ENCODE results near the gene PEX19. TPM values are rescaled to one million over a fixed set of nuclear protein-coding genes. Genes with fewer than 3 reads are reported as not detected.

Gene PEX19, protein sequence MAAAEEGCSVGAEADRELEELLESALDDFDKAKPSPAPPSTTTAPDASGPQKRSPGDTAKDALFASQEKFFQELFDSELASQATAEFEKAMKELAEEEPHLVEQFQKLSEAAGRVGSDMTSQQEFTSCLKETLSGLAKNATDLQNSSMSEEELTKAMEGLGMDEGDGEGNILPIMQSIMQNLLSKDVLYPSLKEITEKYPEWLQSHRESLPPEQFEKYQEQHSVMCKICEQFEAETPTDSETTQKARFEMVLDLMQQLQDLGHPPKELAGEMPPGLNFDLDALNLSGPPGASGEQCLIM
- total RNA-seq (2021): 50.1 and 52.5 TPM in 2 replicates
- percentile 79 among the genes with signal in this experiment for Bru-seq, nascent RNA
- percentile 88 among the genes with signal in this experiment for BruChase-seq, experiment 1, labeled RNA remaining after a 2-hour chase
- percentile 96 among the genes with signal in this experiment for BruChase-seq, experiment 2, labeled RNA remaining after a 6-hour chase
- long read RNA-seq, transcript PEX19-201 (8 exons, 3,661 nt): major isoform, 86 of 111 reads
- long read RNA-seq, transcript PEX19-205 (7 exons, 3,504 nt): minor isoform, 12 of 111 reads
- long read RNA-seq, partial matches to known transcripts: 3 of 111 reads
- long read RNA-seq, other reads (novel, unspliced or antisense): 7 of 111 reads

DNA sequence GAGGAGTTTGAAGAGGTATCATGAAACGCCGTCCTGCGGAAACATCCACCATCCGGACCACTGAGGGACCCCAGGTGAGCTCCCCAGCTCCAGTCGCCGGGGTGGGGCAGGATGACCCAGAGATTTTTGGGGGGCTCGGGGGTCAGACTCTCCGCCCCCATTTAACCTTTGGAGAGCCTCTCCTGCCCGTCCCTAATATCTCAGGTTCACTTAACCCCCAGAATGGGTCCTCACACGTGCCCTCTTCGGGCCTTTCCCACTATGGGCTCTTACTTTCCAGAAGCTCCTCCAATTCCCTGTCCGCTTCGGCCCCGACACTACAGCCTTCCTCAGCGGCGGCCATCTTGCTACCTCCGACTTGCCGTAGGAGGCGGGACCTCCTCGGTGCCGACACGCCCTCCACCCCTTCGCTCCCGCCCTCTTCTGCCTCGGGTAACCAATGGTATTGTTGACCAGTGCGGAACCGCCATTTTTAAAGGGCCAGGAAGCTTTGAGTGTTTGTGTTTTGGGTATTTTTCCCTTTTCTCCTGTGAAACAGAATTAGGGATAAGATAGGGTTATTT lies at the start of gene PEX19:
PEX19 (minus strand) TSS at position 352 of the 563 bp plus-strand sequence; CDS start at position 343, 9 bp downstream.
- H3K36me3 ChIP-seq (ENCODE audit: low read depth): peaks cover 27% of the 10 kb centered on the region
- BruUV-seq (replicated peaks): TSS peak; percentile 60
- H3K27ac ChIP-seq: peak within 1 kb of the TSS; percentile 69
- peaks cover 26% of the 10 kb centered on the region; the same call in 1 of the 2 replicates for H3F3A ChIP-seq (ENCODE audit: insufficient read depth, low read depth)
- H3K4me2 ChIP-seq: peak within 1 kb of the TSS; percentile 85
- peaks cover 8% of the 10 kb centered on the region; the same call in 1 of the 2 replicates for H4K20me1 ChIP-seq (ENCODE audit: insufficient read depth)
- intact Hi-C loops (cut with micrococcal nuclease; ENCODE audit: unreplicated experiment): loop anchor here (1.0 to 5.0 kb wide), 2 partner anchors 23 to 68 kb away; partner anchors contain the start of gene DCAF8
- H3K79me2 ChIP-seq (ENCODE audit: low read depth): peaks cover 26% of the 10 kb centered on the region
- CTCF ChIA-PET: interaction anchor here (1.0 to 1.8 kb wide), 2 partner anchors 92 to 187 kb away, joined by 3 to 9 read pairs; partner anchors contain the start of gene IGSF8
- TF ChIP-seq EZH2 (IDR thresholded peaks at IDR 0.05; ENCODE audit: low read depth): no peak
- TF ChIP-seq CTCF (conservative IDR thresholded peaks at IDR 0.05): no peak
- peak within 1 kb of the TSS; percentile 97 for H2AFZ ChIP-seq
- POLR2A ChIA-PET (ENCODE audit: unreplicated experiment): no interaction called here
- H3K9me3 ChIP-seq (ENCODE audit: insufficient read depth, low read depth): no peaks in the 10 kb centered on the region
- H3K4me3 ChIP-seq: peak within 1 kb of the TSS; percentile 74
- peak; percentile 81 to 92 for DNase-seq
- no peaks in the 10 kb centered on the region for H3K27me3 ChIP-seq (ENCODE audit: insufficient read depth, low read depth)
- H3K9me2 ChIP-seq (ENCODE audit: insufficient read depth): no peaks in the 10 kb centered on the region
- peaks cover 32% of the 10 kb centered on the region for H3K4me1 ChIP-seq (replicated peaks; ENCODE audit: insufficient read depth)

DNA sequence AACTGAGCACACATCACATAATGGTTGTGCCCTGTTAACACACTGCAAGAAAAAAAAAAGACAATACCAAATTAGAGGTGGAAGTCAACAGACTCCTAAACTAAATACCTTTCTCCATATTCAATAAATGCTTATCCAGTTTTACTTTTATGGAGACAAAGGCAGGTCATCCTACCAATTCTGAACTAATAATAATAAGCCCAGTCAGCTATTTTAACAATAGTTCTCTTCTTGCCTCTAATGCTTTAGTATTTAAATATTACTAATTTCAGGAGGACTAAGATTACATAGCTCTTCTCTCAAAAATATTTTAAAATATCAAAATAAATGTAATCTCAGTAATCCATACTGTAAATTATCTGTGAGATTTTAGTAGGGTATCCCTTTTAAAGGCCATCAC lies 47.6 kb upstream of the PEX19 start:
- Histone ChIP-seq H3K27ac (no peak overlapping the region), H3K4me2 (no peak overlapping the region), H3K79me2 (ENCODE audit: low read depth) (no peaks in the 10 kb centered on the region), H3K36me3 (ENCODE audit: low read depth) (peaks cover 42% of the 10 kb centered on the region), H3F3A (ENCODE audit: insufficient read depth, low read depth) (no peaks in the 10 kb centered on the region; the same call in 1 of the 2 replicates), H3K27me3 (ENCODE audit: insufficient read depth, low read depth) (no peaks in the 10 kb centered on the region), H3K9me2 (ENCODE audit: insufficient read depth) (no peaks in the 10 kb centered on the region), H4K20me1 (ENCODE audit: insufficient read depth) (peaks cover 22% of the 10 kb centered on the region), H3K4me3 (no peak overlapping the region), H3K4me1 (replicated peaks; ENCODE audit: insufficient read depth) (no peaks in the 10 kb centered on the region), H3K9me3 (ENCODE audit: insufficient read depth, low read depth) (no peaks in the 10 kb centered on the region), H2AFZ (no peak overlapping the region)
- intact Hi-C loops (cut with micrococcal nuclease; ENCODE audit: unreplicated experiment): no loop called here
- POLR2A ChIA-PET (ENCODE audit: unreplicated experiment): interaction anchor here (0.6 kb wide), 2 partner anchors 12 to 120 kb away, joined by 4 to 6 read pairs; no protein-coding TSS in a partner anchor
- no TSS peak for BruUV-seq (replicated peaks)
- DNase-seq: no peak
- CTCF ChIA-PET: interaction anchor here (1.1 kb wide), 1 partner anchor 41 kb away, joined by 3 read pairs; no protein-coding TSS in a partner anchor
- no peak for TF ChIP-seq CTCF (conservative IDR thresholded peaks at IDR 0.05)
- TF ChIP-seq EZH2 (IDR thresholded peaks at IDR 0.05; ENCODE audit: low read depth): no peak

GRCh38 chr1:160330119-160330518 lies 45.2 kb upstream of the PEX19 start:
- peaks cover 17% of the 10 kb centered on the region; the same call in 1 of the 2 replicates for H4K20me1 ChIP-seq (ENCODE audit: insufficient read depth)
- H3K4me3 ChIP-seq: no peak overlapping the region
- no peaks in the 10 kb centered on the region for H3K27me3 ChIP-seq (ENCODE audit: insufficient read depth, low read depth)
- no peaks in the 10 kb centered on the region for H3F3A ChIP-seq (ENCODE audit: insufficient read depth, low read depth)
- H3K9me3 ChIP-seq (ENCODE audit: insufficient read depth, low read depth): no peaks in the 10 kb centered on the region
- H2AFZ ChIP-seq: no peak overlapping the region
- peaks cover 45% of the 10 kb centered on the region for H3K36me3 ChIP-seq (ENCODE audit: low read depth)
- ChIA-PET CTCF (no interaction called here), POLR2A (ENCODE audit: unreplicated experiment) (no interaction called here)
- no peak overlapping the region for H3K27ac ChIP-seq
- intact Hi-C loops (cut with micrococcal nuclease; ENCODE audit: unreplicated experiment): no loop called here
- no peak for DNase-seq
- no peaks in the 10 kb centered on the region for H3K9me2 ChIP-seq (ENCODE audit: insufficient read depth)
- no TSS peak for BruUV-seq (replicated peaks)
- H3K4me1 ChIP-seq (replicated peaks; ENCODE audit: insufficient read depth): no peaks in the 10 kb centered on the region
- TF ChIP-seq EZH2 (IDR thresholded peaks at IDR 0.05; ENCODE audit: low read depth) (no peak), CTCF (conservative IDR thresholded peaks at IDR 0.05) (no peak)
- no peak overlapping the region for H3K4me2 ChIP-seq
- H3K79me2 ChIP-seq (ENCODE audit: low read depth): no peaks in the 10 kb centered on the region
